Right atrium auricular region (tissue), 2 donors: ENCODE results near the gene ABCC4. TPM values are rescaled to one million over a fixed set of nuclear protein-coding genes. Genes with fewer than 3 reads are reported as not detected.

Experiments used
- DNase-seq: peaks from one replicate; pipeline ENCODE4 v3.0.0-alpha.2; 2019; ENCODE audit warnings: low spot score
- H3K27ac ChIP-seq, 2 donors: fragments of 200-600 bp; sonication (generic); 1 replicate in 1 of 2; 2 replicates in 1 of 2; pipeline ENCODE4 v1.5.1; 2016 to 2019
- H3K27me3 ChIP-seq, 2 donors: fragments of 200-600 bp; sonication (generic); one replicate each; pipeline versions ENCODE4 v1.5.1 to v1.6.0; 2017 to 2019
- H3K36me3 ChIP-seq: fragments of 200-600 bp; sonication (generic); one replicate; pipeline ENCODE4 v1.5.1; 2016
- H3K4me1 ChIP-seq, 2 donors: fragments of 200-600 bp; sonication (generic); one replicate each; pipeline versions ENCODE4 v1.5.1 to v1.6.0; 2017 to 2019
- H3K4me3 ChIP-seq, 2 donors: fragments of 200-600 bp; sonication (generic); 1 replicate in 1 of 2; 2 replicates in 1 of 2; pipeline ENCODE4 v1.5.1; 2017 to 2019; ENCODE audit warnings: mild to moderate bottlenecking in 1 of 2, moderate library complexity in 1 of 2
- H3K9me3 ChIP-seq, 2 donors: fragments of 200-600 bp; sonication (generic); one replicate each; pipeline ENCODE4 v1.5.1; 2019
- CTCF ChIP-seq, 2 donors: fragments of 200-600 bp; sonication (generic); IDR thresholded peaks; one replicate each; pipeline ENCODE4 v1.5.1; 2019; ENCODE audit warnings: antibody characterized with exemption in 2 of 2
- total RNA-seq, 2 donors: library from RNA; depleted of rRNA; stranded (reverse); fragments of >200 nt; gene quantifications; one replicate each; pipeline ENCODE4 v1.1.0, GENCODE V29; 2016

The ABCC4 gene
- total RNA-seq, 2 donors from 2014 or later: 3.0 to 4.2 TPM

- no peak overlapping the region for H3K27ac ChIP-seq
- no peak overlapping the region for H3K4me3 ChIP-seq
- H3K9me3 ChIP-seq: no peaks in the 10 kb centered on the region
- TF ChIP-seq CTCF (IDR thresholded peaks at IDR 0.05): no peak
- H3K4me1 ChIP-seq: no peaks in the 10 kb centered on the region
- H3K27me3 ChIP-seq: no peaks in the 10 kb centered on the region
- DNase-seq: no peak
- no peaks in the 10 kb centered on the region for H3K36me3 ChIP-seq
These were observed 34.4 kb upstream of the ABCC4 start for GRCh38 chr13:95335667-95336066.

GRCh38 chr13:95328386-95328785, 27.1 kb upstream of the ABCC4 start:
- no peaks in the 10 kb centered on the region for H3K36me3 ChIP-seq
- no peak overlapping the region for H3K4me3 ChIP-seq
- H3K27me3 ChIP-seq: no peaks in the 10 kb centered on the region
- no peak for DNase-seq
- no peak for TF ChIP-seq CTCF (IDR thresholded peaks at IDR 0.05)
- H3K27ac ChIP-seq: no peak overlapping the region
- no peaks in the 10 kb centered on the region for H3K4me1 ChIP-seq
- H3K9me3 ChIP-seq: no peaks in the 10 kb centered on the region

- Histone ChIP-seq H3K4me3 (no peak overlapping the region), H3K4me1 (no peaks in the 10 kb centered on the region), H3K36me3 (no peaks in the 10 kb centered on the region), H3K27me3 (no peaks in the 10 kb centered on the region), H3K9me3 (no peaks in the 10 kb centered on the region), H3K27ac (no peak overlapping the region)
- no peak for TF ChIP-seq CTCF (IDR thresholded peaks at IDR 0.05)
- DNase-seq: no peak
These were observed 25.9 kb upstream of the ABCC4 start for GRCh38 chr13:95327190-95327589.

- Histone ChIP-seq H3K27me3 (no peaks in the 10 kb centered on the region), H3K4me3 (no peak overlapping the region), H3K36me3 (no peaks in the 10 kb centered on the region), H3K27ac (no peak overlapping the region), H3K9me3 (no peaks in the 10 kb centered on the region), H3K4me1 (no peaks in the 10 kb centered on the region)
- TF ChIP-seq CTCF (IDR thresholded peaks at IDR 0.05): no peak
- DNase-seq: no peak
These were observed 25.4 kb upstream of the ABCC4 start for GRCh38 chr13:95326695-95327094.

GRCh38 chr13:95325485-95325884, 24.2 kb upstream of the ABCC4 start:
- H3K36me3 ChIP-seq: no peaks in the 10 kb centered on the region

More at GRCh38 chr13:95325485-95325884, 24.2 kb upstream of the ABCC4 start:
- Histone ChIP-seq H3K4me3 (no peak overlapping the region), H3K9me3 (no peaks in the 10 kb centered on the region), H3K27ac (no peak overlapping the region), H3K27me3 (no peaks in the 10 kb centered on the region), H3K4me1 (no peaks in the 10 kb centered on the region)
- DNase-seq: no peak
- no peak for TF ChIP-seq CTCF (IDR thresholded peaks at IDR 0.05)
